IPS-18a (cell line): ENCODE results near the gene OTOG.

Experiments
- H3K27ac ChIP-seq: one replicate; pipeline ENCODE4 v1.5.1; 2013; ENCODE audit warnings: low read length
- H3K27me3 ChIP-seq: one replicate; pipeline ENCODE4 v1.6.1; 2013; ENCODE audit warnings: mild to moderate bottlenecking, low read length; ENCODE audit not compliant: control insufficient read depth, insufficient read depth
- H3K36me3 ChIP-seq: one replicate; pipeline ENCODE4 v1.6.1; 2013; ENCODE audit warnings: low read depth, low read length; ENCODE audit not compliant: control insufficient read depth
- H3K4me1 ChIP-seq: one replicate; pipeline ENCODE4 v1.6.1; 2013; ENCODE audit warnings: low read depth, low read length; ENCODE audit not compliant: control insufficient read depth
- H3K4me3 ChIP-seq: one replicate; pipeline ENCODE4 v1.5.1; 2013; ENCODE audit warnings: low read length
- H3K9ac ChIP-seq: one replicate; pipeline ENCODE4 v1.6.1; 2013; ENCODE audit warnings: mild to moderate bottlenecking, low read length, moderate library complexity
- H3K9me3 ChIP-seq: one replicate; pipeline ENCODE4 v1.6.1; 2013; ENCODE audit warnings: low read depth, low read length; ENCODE audit not compliant: control insufficient read depth

The OTOG gene

GRCh38 chr11:17568944-17569343, 21.9 kb downstream of the OTOG start:
- H3K4me3 ChIP-seq: no peak overlapping the region
- no peak overlapping the region for H3K27ac ChIP-seq
- H3K9ac ChIP-seq: no peak overlapping the region
- no peaks in the 10 kb centered on the region for H3K36me3 ChIP-seq
- H3K4me1 ChIP-seq: no peaks in the 10 kb centered on the region
- no peaks in the 10 kb centered on the region for H3K27me3 ChIP-seq
- H3K9me3 ChIP-seq: no peaks in the 10 kb centered on the region

GRCh38 chr11:17570034-17570433, 23.0 kb downstream of the OTOG start:
- no peaks in the 10 kb centered on the region for H3K9me3 ChIP-seq
- H3K4me3 ChIP-seq: no peak overlapping the region
- H3K36me3 ChIP-seq: no peaks in the 10 kb centered on the region
- H3K4me1 ChIP-seq: no peaks in the 10 kb centered on the region
- no peaks in the 10 kb centered on the region for H3K27me3 ChIP-seq
- H3K9ac ChIP-seq: no peak overlapping the region
- no peak overlapping the region for H3K27ac ChIP-seq

DNA sequence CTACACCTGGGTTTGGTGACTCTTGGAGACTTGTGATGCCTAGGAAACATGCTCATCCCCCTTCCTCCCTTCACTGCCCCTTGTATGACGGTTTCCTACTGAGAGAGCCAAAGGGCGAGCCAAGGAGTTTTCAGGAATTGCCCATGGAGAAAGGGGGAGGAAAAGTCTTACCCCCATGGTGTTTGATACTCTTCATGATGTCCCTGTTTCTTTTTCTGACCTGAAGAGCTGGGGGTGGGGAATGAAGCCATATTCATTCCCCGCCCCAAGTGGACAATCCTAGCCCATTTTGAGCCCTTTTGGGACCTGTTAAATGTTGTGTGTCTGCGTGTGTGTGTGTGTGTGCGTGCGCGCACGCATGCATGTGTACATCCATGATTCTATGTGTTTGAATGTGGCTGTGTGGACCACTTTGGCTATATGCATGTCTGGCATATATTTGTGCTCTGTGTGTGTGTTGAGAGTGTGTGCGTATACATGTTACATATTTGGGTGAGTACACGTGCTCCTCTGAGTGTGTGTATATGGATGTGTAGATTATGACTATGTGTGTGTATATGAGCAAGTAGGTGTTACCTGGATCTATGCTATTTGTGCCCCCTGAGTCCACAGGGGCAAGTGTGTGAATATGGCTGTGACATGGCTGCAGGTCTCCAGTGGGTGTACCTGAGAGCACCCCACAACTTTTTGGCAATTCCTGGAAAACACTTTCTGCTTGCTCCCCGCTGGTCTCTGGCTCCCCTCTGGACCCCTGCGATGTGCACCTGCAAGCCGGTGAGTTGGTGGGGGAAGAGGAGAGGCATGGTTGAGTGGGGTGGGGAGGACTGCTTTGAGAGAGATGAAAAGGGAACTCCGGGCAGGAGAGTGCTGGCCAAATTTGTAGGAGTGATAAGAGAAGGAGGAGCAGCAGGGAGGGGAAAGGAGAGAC, 24.6 kb downstream of the OTOG start:
- Histone ChIP-seq H3K27me3 (no peaks in the 10 kb centered on the region), H3K27ac (no peak overlapping the region), H3K4me1 (peaks cover 3% of the 10 kb centered on the region), H3K36me3 (no peaks in the 10 kb centered on the region), H3K9me3 (no peaks in the 10 kb centered on the region), H3K9ac (no peak overlapping the region), H3K4me3 (no peak overlapping the region)

GRCh38 chr11:17572359-17572690, 25.3 kb downstream of the OTOG start:
- Histone ChIP-seq H3K9me3 (no peaks in the 10 kb centered on the region), H3K9ac (no peak overlapping the region)

DNA sequence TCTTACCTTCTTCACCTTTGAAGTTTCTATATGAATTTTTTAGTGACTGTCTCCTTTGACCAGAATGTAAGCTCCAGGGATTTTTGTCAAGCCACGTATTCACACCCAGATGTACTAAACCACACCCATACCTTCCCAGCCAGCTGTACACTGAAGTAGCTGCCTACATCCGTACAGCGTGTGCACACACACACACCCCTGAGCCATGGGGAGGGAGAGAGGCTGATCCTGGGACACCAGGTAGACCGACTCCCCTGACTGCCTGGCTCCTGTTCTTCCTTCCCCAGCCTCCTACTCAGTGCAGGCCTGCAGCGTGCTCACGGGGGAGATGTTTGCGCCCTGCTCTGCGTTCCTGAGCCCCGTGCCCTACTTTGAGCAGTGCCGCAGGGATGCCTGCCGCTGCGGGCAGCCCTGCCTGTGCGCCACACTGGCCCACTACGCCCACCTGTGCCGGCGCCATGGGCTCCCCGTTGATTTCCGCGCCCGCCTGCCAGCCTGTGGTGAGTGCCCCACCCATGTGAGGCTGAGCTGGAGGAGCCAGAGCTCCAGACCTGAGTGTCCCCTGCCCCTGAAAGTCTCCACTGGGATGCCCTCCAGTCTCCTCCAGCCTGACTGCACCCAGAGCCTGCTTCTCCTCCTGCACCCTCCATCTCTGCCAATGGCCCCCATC, 25.9 kb downstream of the OTOG start:
- no peak overlapping the region for H3K9ac ChIP-seq
- no peaks in the 10 kb centered on the region for H3K27me3 ChIP-seq
- H3K36me3 ChIP-seq: no peaks in the 10 kb centered on the region
- no peak overlapping the region for H3K27ac ChIP-seq
- no peak overlapping the region for H3K4me3 ChIP-seq
- peaks cover 3% of the 10 kb centered on the region for H3K4me1 ChIP-seq
- H3K9me3 ChIP-seq: no peaks in the 10 kb centered on the region

More at GRCh38 chr11:17572359-17572690, 25.3 kb downstream of the OTOG start:
- H3K4me3 ChIP-seq: no peak overlapping the region
- peaks cover 3% of the 10 kb centered on the region for H3K4me1 ChIP-seq
- H3K36me3 ChIP-seq: no peaks in the 10 kb centered on the region
- H3K27ac ChIP-seq: no peak overlapping the region
- H3K27me3 ChIP-seq: no peaks in the 10 kb centered on the region

- Histone ChIP-seq H3K27me3 (no peaks in the 10 kb centered on the region), H3K9me3 (no peaks in the 10 kb centered on the region), H3K27ac (no peak overlapping the region), H3K4me1 (peaks cover 3% of the 10 kb centered on the region), H3K4me3 (no peak overlapping the region), H3K9ac (no peak overlapping the region), H3K36me3 (no peaks in the 10 kb centered on the region)
Observed at GRCh38 chr11:17573526-17573925, 26.5 kb downstream of the OTOG start.

DNA sequence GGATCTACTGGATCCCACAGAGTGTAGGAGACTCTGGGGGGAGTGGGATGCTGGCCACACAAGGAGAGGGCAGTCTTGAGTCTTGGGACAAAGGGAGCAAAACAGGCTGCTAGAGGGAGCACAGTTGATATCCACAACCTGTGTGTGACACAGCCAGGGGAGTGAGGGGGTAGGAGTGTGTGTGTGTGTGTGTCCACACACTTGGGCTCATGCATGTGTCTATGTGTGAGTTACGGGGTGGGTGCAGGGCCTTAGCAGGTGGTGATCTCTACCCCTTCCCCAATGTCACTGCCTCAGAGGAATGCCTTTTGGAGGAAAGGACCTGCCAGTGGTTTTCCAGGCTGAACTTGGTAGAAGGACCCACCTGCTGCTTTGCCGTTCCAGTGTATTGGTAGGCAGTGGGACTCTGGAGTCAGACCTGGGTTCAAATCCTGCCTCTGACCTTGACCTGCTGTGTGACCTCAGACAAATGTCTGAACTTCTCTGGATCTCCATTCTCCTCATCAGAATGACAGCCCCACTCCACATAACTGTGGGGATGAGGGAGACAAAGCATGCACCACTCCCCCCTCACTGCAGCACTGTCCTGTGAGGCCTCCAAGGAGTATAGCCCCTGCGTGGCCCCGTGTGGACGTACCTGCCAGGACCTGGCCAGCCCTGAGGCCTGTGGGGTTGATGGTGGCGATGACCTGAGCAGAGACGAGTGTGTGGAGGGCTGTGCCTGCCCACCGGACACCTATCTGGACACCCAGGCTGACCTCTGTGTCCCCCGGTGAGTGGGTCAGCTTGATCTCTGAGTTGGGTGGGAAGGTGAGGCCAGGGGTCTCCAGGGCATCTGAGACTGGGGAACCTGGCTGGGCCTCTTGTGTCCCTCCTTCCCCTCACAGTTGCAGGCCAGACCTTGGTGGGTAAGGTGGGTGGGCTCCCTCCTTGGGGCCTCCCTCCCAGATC, 27.4 kb downstream of the OTOG start:
- Histone ChIP-seq H3K27me3 (no peaks in the 10 kb centered on the region), H3K4me1 (peaks cover 3% of the 10 kb centered on the region), H3K9ac (no peak overlapping the region), H3K4me3 (no peak overlapping the region), H3K36me3 (no peaks in the 10 kb centered on the region), H3K9me3 (no peaks in the 10 kb centered on the region), H3K27ac (no peak overlapping the region)

- Histone ChIP-seq H3K9ac (no peak overlapping the region), H3K36me3 (no peaks in the 10 kb centered on the region), H3K4me1 (peaks cover 3% of the 10 kb centered on the region), H3K27me3 (no peaks in the 10 kb centered on the region), H3K4me3 (no peak overlapping the region), H3K27ac (no peak overlapping the region), H3K9me3 (no peaks in the 10 kb centered on the region)
Observed at GRCh38 chr11:17575431-17576425, 28.7 kb downstream of the OTOG start.

- Histone ChIP-seq H3K36me3 (no peaks in the 10 kb centered on the region), H3K27me3 (no peaks in the 10 kb centered on the region), H3K9ac (no peak overlapping the region), H3K4me3 (no peak overlapping the region), H3K27ac (no peak overlapping the region), H3K9me3 (no peaks in the 10 kb centered on the region), H3K4me1 (peaks cover 3% of the 10 kb centered on the region)
Observed at GRCh38 chr11:17578296-17578695, 31.2 kb downstream of the OTOG start.

DNA sequence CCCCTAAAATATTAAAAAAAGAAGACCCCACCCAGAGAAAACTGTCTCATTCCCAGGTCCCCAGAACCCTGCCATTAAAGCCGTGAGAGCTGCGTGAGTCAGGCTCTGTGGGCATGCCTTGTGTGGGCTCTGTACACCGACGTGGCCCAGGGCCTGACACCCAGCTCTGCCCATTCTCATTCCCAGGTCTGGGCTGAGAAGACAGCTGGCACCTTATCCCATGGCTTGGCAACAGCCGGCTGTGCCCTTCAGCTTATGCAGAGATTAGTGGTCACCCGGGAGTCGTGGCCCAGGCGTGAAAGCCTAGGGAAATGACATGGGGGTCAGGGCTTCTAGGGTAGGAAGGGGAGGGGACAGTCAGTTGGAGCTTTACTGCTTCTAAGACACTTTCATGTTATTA, 31.9 kb downstream of the OTOG start:
- Histone ChIP-seq H3K36me3 (no peaks in the 10 kb centered on the region), H3K4me1 (peaks cover 3% of the 10 kb centered on the region), H3K9me3 (no peaks in the 10 kb centered on the region), H3K27me3 (no peaks in the 10 kb centered on the region), H3K9ac (no peak overlapping the region), H3K27ac (no peak overlapping the region), H3K4me3 (no peak overlapping the region)
